Activated T-cell treated with anti-CD3 and anti-CD28 coated beads, Interleukin-2, amount 50 U/mL, for 24 hours (primary cell): ENCODE results near the gene CRYGA.
"Not testable (repeated sequence)": the region's sequence is repeated elsewhere in the genome, so short reads cannot be mapped to it uniquely, and the experiment has no call there.

Experiments used
- DNase-seq: peaks from one replicate; pipeline ENCODE4 v3.0.0-alpha.2; 2020
- H3K27ac Mint-ChIP-seq: 2 replicates; pipeline ENCODE4 v1.8.0; 2020; ENCODE audit warnings: mild to moderate bottlenecking, mixed read lengths
- H3K27me3 Mint-ChIP-seq: 2 replicates; pipeline ENCODE4 v1.8.0; 2020; ENCODE audit warnings: mixed read lengths
- H3K36me3 Mint-ChIP-seq: 2 replicates; pipeline ENCODE4 v1.8.0; 2020; ENCODE audit warnings: low read depth, mixed read lengths
- H3K4me1 Mint-ChIP-seq: 2 replicates; pipeline ENCODE4 v1.8.0; 2020; ENCODE audit warnings: low read depth, mixed read lengths
- H3K4me3 Mint-ChIP-seq: 2 replicates; pipeline ENCODE4 v1.8.0; 2020; ENCODE audit warnings: mild to moderate bottlenecking, moderate library complexity, mixed read lengths
- H3K9me3 Mint-ChIP-seq: 2 replicates; pipeline ENCODE4 v1.8.0; 2020; ENCODE audit warnings: mixed read lengths

The CRYGA gene

DNA sequence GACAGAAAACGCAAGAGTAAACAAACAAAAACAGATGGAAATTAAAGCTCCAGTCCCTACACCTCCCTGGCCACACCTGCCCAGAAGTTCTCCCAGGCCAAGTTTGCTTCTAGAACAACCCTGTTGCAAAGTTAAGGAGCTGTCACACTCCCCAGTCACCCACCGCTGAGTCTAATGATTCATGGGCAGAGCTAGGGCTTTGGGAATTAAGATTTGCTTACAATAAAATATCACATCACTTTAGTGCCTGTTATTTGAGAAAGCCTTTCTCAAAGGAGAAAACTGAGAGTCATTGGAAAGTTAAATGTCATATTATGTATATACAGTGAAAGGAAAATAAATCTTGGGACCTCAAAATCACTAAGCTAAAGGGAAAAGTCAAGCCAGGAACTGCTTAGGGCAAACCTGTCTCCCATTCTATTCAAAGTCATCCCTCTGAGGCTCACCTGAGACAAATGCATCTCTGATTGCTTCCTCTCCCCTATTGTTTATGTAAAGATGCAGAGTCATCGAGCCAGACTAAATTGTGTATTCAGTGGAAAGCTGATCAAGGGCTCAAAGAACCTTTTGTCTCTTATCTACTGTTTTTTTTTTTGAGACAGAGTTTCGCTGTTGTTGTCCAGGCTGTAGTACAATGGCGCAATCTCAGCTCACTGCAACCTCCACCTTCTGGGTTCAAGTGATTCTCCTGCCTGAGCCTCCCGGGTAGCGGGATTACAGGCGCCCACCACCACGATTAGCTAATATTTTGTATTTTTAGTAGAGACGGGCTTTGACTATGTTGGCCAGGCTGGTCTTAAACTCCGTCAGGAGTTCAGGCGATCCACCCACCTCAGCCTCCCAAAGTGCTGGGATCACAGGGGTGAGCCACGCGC is 20.2 kb downstream of the CRYGA start:
- Mint-ChIP-seq H3K4me1 (no peaks in the 10 kb centered on the region), H3K27ac (no peak overlapping the region), H3K4me3 (no peak overlapping the region), H3K9me3 (peaks cover 3% of the 10 kb centered on the region), H3K27me3 (no peaks in the 10 kb centered on the region), H3K36me3 (no peaks in the 10 kb centered on the region)
- no peak for DNase-seq

DNA sequence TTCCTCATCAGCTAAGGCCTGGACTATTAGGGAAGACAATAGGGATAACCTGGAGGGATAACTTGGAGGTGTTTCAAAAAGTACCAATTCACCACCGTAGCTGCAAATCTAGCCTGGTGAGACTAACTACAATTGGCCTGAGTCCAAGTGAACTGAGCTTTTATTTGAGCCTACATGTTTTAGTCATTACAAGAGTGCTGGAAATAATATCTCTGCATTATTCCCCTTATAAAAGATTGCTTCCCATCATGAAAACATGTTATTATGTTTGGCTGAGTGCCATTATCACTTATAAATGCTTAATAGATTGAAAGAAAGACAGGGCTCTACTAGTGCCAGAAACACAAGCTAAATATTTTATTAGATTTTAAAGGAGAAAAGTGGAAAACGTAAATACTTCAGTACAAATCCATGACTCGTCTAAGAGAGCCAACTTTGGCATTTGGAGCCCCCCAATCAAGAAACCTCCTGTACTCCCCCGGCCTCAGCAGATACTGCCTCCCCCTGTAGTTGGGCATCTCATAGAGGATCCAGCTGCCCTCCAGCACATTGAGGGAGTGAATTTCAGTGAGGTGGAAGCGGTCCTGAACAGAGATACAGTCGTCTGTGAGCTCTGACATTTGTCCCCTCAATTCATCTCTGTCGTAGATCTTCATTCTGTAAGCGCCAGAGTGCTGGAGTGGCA is 21.0 kb downstream of the CRYGA start:
- no peak overlapping the region for H3K27ac Mint-ChIP-seq
- no peak for DNase-seq
- no peaks in the 10 kb centered on the region for H3K27me3 Mint-ChIP-seq

GRCh38 chr2:208139447-208139846 is 23.9 kb downstream of the CRYGA start:
- H3K4me3 Mint-ChIP-seq = no peak overlapping the region

More for the DNA sequence above, 21.0 kb downstream of the CRYGA start:
- Mint-ChIP-seq H3K4me3 (no peak overlapping the region), H3K4me1 (no peaks in the 10 kb centered on the region), H3K36me3 (no peaks in the 10 kb centered on the region), H3K9me3 (peaks cover 6% of the 10 kb centered on the region)

GRCh38 chr2:208138334-208138733 is 25.1 kb downstream of the CRYGA start:
- H3K36me3 Mint-ChIP-seq = not testable (repeated sequence)

More at GRCh38 chr2:208139447-208139846, 23.9 kb downstream of the CRYGA start:
- H3K36me3 Mint-ChIP-seq = no peaks in the 10 kb centered on the region
- DNase-seq = no peak
- H3K27me3 Mint-ChIP-seq = no peaks in the 10 kb centered on the region
- H3K9me3 Mint-ChIP-seq = peaks cover 6% of the 10 kb centered on the region
- no peak overlapping the region for H3K27ac Mint-ChIP-seq
- peaks cover 10% of the 10 kb centered on the region for H3K4me1 Mint-ChIP-seq

DNA sequence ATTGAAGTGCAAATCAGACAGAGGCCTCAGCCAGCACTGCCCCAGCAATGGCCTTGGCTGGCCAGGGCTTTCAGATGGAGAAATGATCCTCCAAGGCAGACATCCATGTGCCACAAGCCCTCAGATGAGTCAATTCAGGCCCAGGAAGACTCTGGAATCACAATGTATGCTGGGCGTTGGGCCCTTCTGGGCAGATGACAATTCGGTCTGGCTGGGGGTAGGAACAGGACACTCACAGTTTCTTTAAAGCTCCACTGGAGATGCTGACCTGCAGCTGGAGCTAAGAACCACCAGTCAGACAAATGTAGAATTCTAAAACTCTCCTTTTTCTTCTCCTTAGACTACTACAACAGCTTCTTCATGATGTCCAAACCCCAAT is 26.7 kb downstream of the CRYGA start:
- Mint-ChIP-seq H3K27me3 (no peaks in the 10 kb centered on the region), H3K4me3 (no peak overlapping the region), H3K27ac (no peak overlapping the region), H3K4me1 (peaks cover 10% of the 10 kb centered on the region), H3K9me3 (peaks cover 6% of the 10 kb centered on the region), H3K36me3 (no peaks in the 10 kb centered on the region)
- no peak for DNase-seq

More at GRCh38 chr2:208138334-208138733, 25.1 kb downstream of the CRYGA start:
- H3K27ac Mint-ChIP-seq, H3K4me3 Mint-ChIP-seq, DNase-seq, H3K27me3 Mint-ChIP-seq, H3K4me1 Mint-ChIP-seq, H3K9me3 Mint-ChIP-seq: not testable (repeated sequence)

DNA sequence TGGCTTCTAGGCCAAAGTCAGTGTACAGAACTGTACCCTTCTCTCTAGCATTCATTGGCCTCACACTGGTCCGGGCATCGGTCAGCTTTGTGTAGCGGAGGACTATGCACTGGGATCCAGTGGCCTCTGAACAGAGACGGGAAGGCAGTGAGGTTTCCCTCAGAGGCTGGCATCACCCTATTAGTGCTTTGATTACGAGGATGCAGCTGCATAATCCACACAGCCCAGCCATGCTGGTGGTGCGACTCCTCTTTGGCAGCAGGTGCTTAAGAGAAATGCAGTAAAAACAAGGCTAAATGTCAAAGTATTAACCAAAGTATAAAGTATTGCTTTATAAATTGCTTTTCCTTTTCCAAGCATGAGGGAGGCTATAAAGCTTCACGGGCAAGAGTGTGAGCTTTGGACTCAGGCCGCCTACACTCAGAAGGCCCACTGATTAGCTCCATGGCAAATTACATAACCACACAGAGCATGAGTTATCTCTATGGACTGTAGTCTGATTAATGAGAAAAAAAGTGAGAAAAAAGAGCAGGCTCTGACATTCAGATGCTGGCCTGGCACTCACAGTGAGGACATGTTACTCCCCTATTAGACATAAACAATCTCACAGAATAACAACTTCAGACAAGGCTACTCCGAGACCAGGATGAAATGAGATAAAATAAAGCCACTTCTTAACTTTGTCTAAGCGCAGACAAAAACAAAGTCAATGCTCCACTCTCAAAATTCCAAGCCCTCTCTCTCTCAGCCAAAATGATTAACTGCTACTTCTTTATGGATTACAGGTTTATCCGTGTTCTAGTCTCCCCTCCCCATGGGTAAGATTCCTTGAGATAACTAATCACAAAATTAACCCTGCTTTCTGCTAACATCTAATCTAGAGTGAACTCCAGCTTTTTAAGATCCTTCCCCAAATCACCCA is 27.3 kb downstream of the CRYGA start:
- DNase-seq = no peak
- Mint-ChIP-seq H3K27me3 (no peaks in the 10 kb centered on the region), H3K36me3 (no peaks in the 10 kb centered on the region), H3K27ac (no peak overlapping the region), H3K4me1 (peaks cover 10% of the 10 kb centered on the region), H3K9me3 (peaks cover 6% of the 10 kb centered on the region), H3K4me3 (no peak overlapping the region)

- no peak overlapping the region for H3K4me3 Mint-ChIP-seq
- H3K36me3 Mint-ChIP-seq = no peaks in the 10 kb centered on the region
- DNase-seq = no peak
- no peaks in the 10 kb centered on the region for H3K27me3 Mint-ChIP-seq
- peaks cover 6% of the 10 kb centered on the region for H3K9me3 Mint-ChIP-seq
- peaks cover 10% of the 10 kb centered on the region for H3K4me1 Mint-ChIP-seq
- no peak overlapping the region for H3K27ac Mint-ChIP-seq
These were observed 28.3 kb downstream of the CRYGA start for GRCh38 chr2:208134928-208135586.

GRCh38 chr2:208130712-208131110 is 32.7 kb downstream of the CRYGA start:
- Mint-ChIP-seq H3K27ac (no peak overlapping the region), H3K9me3 (no peaks in the 10 kb centered on the region), H3K27me3 (peaks cover 14% of the 10 kb centered on the region), H3K4me1 (peaks cover 9% of the 10 kb centered on the region), H3K36me3 (no peaks in the 10 kb centered on the region), H3K4me3 (no peak overlapping the region)
- no peak for DNase-seq

DNA sequence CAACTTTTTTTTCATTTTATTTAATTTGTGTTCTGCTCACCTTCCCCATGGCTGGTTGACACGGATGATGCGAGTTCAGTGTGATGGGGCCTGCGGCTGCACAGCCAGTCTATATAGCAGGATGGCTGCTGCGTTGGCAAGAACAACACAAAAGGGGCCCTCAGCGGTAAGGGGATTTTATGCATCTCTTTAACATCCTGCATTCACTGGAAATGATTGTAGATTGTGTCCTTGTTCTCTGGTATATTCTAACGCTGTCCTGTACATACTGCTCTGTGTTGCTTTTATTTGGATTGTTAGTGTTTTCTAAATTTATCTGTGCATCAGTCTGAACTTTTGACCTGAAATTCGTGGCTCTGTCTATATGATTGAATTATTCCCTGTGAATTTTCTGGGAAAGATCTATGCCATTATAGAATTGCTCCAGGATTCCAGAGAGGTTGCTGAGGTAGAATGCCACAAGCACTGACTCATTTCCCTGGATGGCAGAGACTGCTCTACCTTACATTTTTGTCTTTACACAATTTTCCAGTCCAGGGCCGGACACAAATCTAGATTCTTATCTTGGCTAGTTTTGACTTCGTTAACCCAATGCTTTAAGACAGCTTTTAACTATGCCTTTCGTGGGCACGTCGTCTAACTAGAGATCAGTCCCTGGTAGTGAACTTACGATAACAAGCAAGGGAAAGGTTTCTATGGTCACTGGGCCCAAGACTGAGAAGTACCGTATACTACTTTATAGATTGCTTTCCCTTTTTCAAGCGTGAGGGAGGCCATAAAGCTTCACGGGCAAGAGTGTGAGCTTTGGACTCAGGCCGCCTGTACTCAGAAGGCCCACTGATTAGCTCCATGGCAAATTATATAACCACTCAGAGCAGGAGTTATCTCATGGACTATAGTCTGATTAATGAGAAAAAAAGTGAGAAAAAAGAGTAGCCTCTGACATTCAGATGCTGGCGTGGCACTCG is 33.4 kb downstream of the CRYGA start, which contains the start of gene CRYGC:
Gene CRYGC, minus strand, starts transcription at position 85 of the 968 bp plus-strand sequence. Its CDS starts 36 bp downstream, at position 49.
- peaks cover 3% of the 10 kb centered on the region for H3K4me1 Mint-ChIP-seq
- DNase-seq = no peak
- no peaks in the 10 kb centered on the region for H3K9me3 Mint-ChIP-seq
- H3K36me3 Mint-ChIP-seq = no peaks in the 10 kb centered on the region
- peaks cover 20% of the 10 kb centered on the region for H3K27me3 Mint-ChIP-seq
- no peak within 1 kb of the TSS for H3K27ac Mint-ChIP-seq
- H3K4me3 Mint-ChIP-seq = no peak within 1 kb of the TSS

DNA sequence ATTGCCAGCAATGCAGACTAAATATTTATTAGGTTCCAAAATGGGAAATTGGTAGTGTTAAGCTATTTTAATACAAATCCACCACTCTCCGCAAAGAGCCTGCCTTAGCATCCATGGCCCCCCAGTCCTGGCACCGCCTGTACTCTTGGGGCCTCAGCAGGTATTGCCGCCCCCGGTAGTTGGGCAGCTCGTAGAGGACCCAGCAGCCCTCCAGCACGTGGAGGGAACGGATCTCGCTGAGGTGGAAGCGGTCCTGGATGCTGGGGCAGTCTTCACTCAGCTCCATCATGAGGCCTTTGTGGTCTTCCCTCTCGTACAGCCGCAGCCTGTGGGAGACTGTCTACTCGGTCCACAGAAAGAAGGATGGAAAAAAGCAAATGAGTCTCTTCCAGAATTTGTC is 35.3 kb downstream of the CRYGA start:
- Mint-ChIP-seq H3K36me3 (no peaks in the 10 kb centered on the region), H3K4me1 (peaks cover 13% of the 10 kb centered on the region), H3K27me3 (peaks cover 37% of the 10 kb centered on the region), H3K4me3 (no peak overlapping the region), H3K27ac (no peak overlapping the region), H3K9me3 (no peaks in the 10 kb centered on the region)
- no peak for DNase-seq

GRCh38 chr2:208127090-208127489 is 36.3 kb downstream of the CRYGA start:
- no peaks in the 10 kb centered on the region for H3K9me3 Mint-ChIP-seq
- DNase-seq = no peak
- no peaks in the 10 kb centered on the region for H3K36me3 Mint-ChIP-seq
- peaks cover 13% of the 10 kb centered on the region for H3K4me1 Mint-ChIP-seq
- H3K4me3 Mint-ChIP-seq = no peak overlapping the region
- no peak overlapping the region for H3K27ac Mint-ChIP-seq
- peaks cover 40% of the 10 kb centered on the region for H3K27me3 Mint-ChIP-seq

GRCh38 chr2:208125251-208125650 is 38.1 kb downstream of the CRYGA start:
- H3K9me3 Mint-ChIP-seq = no peaks in the 10 kb centered on the region
- no peaks in the 10 kb centered on the region for H3K36me3 Mint-ChIP-seq
- peaks cover 13% of the 10 kb centered on the region for H3K4me1 Mint-ChIP-seq
- H3K4me3 Mint-ChIP-seq = no peak overlapping the region
- H3K27ac Mint-ChIP-seq = no peak overlapping the region
- no peak for DNase-seq
- peaks cover 40% of the 10 kb centered on the region for H3K27me3 Mint-ChIP-seq
